GM19372 (cell line): ENCODE data around the gene KRTAP3-2.
"Not testable (repeated sequence)": the region's sequence is repeated elsewhere in the genome, so short reads cannot be mapped to it uniquely, and the experiment has no call there.

Experiments used
- ATAC-seq: cut with Tn5 transposase; IDR thresholded peaks from one replicate; pipeline ENCODE4 v1.9.1; 2021; ENCODE audit warnings: mild to moderate bottlenecking, low read depth, moderate library complexity; ENCODE audit not compliant: unreplicated experiment

KRTAP3-2 gene

GRCh38 chr17:40999563-40999962 lies at the start of gene KRTAP3-2:
Gene KRTAP3-2 (minus strand): TSS chr17:40999906. CDS start chr17:40999853, 53 bp downstream.
- ATAC-seq: not testable (repeated sequence)

- ATAC-seq: no peak
Measured at GRCh38 chr17:41049110-41049509, 49.4 kb upstream of the KRTAP3-2 start.

- ATAC-seq: no peak
Measured at GRCh38 chr17:41048441-41048840, 48.7 kb upstream of the KRTAP3-2 start.

- ATAC-seq: not testable (repeated sequence)
Measured at GRCh38 chr17:41046735-41047465, 47.2 kb upstream of the KRTAP3-2 start, which contains the start of gene KRTAP2-1. Gene KRTAP2-1 (minus strand): TSS chr17:41047316. CDS start chr17:41047267, 49 bp downstream.

GRCh38 chr17:41042953-41043352 lies 43.2 kb upstream of the KRTAP3-2 start:
- ATAC-seq: no peak

- not testable (repeated sequence) for ATAC-seq
Measured at GRCh38 chr17:41040783-41041571, 41.3 kb upstream of the KRTAP3-2 start, which contains the start of gene KRTAP1-1. Gene KRTAP1-1 (minus strand): TSS chr17:41041450. CDS start chr17:41041397, 53 bp downstream.

- ATAC-seq: no peak
Measured at GRCh38 chr17:41037853-41038350, 38.2 kb upstream of the KRTAP3-2 start.

GRCh38 chr17:41034346-41034935 lies 34.7 kb upstream of the KRTAP3-2 start, which contains the start of gene KRTAP1-3:
Gene KRTAP1-3 (minus strand): TSS chr17:41034874. CDS start chr17:41034821, 53 bp downstream.
- ATAC-seq: not testable (repeated sequence)

- ATAC-seq: no peak
Measured at GRCh38 chr17:41029633-41030245, 30.0 kb upstream of the KRTAP3-2 start, which contains the start of gene KRTAP1-4. Gene KRTAP1-4 (minus strand): TSS chr17:41030195. CDS start chr17:41030078, 117 bp downstream.

- no peak for ATAC-seq
Measured at GRCh38 chr17:41026715-41027471, 27.2 kb upstream of the KRTAP3-2 start, which contains the start of gene KRTAP1-5. Gene KRTAP1-5 (minus strand): TSS chr17:41027208. CDS start chr17:41027155, 53 bp downstream.

GRCh38 chr17:41024697-41025096 lies 25.0 kb upstream of the KRTAP3-2 start:
- no peak for ATAC-seq

- ATAC-seq: no peak
Measured at GRCh38 chr17:41020336-41020735, 20.6 kb upstream of the KRTAP3-2 start.

GRCh38 chr17:41019415-41019814 lies 19.7 kb upstream of the KRTAP3-2 start:
- no peak for ATAC-seq

- ATAC-seq: no peak
Measured at GRCh38 chr17:41018541-41018940, 18.8 kb upstream of the KRTAP3-2 start.

GRCh38 chr17:41016578-41017215 lies 17.0 kb upstream of the KRTAP3-2 start:
- ATAC-seq: no peak

GRCh38 chr17:41015454-41015853 lies 15.7 kb upstream of the KRTAP3-2 start:
- ATAC-seq: no peak

GRCh38 chr17:41013606-41014005 lies 13.9 kb upstream of the KRTAP3-2 start:
- no peak for ATAC-seq

- no peak for ATAC-seq
Measured at GRCh38 chr17:41013181-41013580, 13.5 kb upstream of the KRTAP3-2 start.
